ENCODE measurements around the gene HLX. TPM values are rescaled to one million over a fixed set of nuclear protein-coding genes. Genes with fewer than 3 reads are reported as not detected.
A peak's percentile ranks its signal among the peaks of the same experiment; 100 is the strongest.

The HLX gene
- total RNA-seq, 4 donors from 2014 or later, result 26.4 to 46.7 (median 34.5) TPM

DNA sequence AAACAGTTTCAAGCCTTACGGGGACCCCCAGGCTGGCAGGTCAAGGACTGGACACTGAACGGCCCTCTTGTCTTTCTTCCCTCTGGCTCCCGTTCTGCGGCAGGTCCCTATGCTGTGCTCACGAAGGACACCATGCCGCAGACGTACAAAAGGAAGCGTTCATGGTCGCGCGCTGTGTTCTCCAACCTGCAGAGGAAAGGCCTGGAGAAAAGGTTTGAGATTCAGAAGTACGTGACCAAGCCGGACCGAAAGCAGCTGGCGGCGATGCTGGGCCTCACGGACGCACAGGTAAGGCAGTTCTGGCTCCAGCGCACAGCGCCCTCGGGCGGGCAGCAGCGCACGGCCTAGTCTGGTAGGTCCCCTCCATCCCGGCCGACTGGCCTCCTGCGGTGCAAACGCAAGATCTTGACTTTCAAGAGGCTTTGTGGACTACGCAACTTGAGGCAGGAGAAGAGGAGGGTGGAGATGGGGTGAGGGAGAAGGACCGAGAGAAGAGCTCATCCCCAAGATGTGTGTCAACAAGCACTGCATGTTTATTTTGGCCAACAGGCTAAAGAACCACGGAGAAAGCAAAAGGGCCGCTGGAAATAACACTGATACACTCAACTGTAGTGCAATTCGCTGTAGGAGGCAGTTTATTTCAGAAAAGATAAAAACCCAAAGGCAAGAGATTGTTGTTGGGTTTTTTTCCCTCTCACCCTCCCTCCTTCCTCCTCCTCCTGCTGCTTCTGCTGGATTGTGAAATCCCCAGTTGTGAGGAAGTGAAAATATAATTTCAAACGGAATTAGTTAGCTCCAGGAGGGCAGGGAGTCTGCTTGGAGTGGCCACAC lies 3.0 kb downstream of the HLX start:
- DNase-seq (ENCODE audit: low spot score) (no peak), ATAC-seq (ENCODE audit: low FRiP score) (peak; percentile 28)
- TF ChIP-seq, protein P1, sequence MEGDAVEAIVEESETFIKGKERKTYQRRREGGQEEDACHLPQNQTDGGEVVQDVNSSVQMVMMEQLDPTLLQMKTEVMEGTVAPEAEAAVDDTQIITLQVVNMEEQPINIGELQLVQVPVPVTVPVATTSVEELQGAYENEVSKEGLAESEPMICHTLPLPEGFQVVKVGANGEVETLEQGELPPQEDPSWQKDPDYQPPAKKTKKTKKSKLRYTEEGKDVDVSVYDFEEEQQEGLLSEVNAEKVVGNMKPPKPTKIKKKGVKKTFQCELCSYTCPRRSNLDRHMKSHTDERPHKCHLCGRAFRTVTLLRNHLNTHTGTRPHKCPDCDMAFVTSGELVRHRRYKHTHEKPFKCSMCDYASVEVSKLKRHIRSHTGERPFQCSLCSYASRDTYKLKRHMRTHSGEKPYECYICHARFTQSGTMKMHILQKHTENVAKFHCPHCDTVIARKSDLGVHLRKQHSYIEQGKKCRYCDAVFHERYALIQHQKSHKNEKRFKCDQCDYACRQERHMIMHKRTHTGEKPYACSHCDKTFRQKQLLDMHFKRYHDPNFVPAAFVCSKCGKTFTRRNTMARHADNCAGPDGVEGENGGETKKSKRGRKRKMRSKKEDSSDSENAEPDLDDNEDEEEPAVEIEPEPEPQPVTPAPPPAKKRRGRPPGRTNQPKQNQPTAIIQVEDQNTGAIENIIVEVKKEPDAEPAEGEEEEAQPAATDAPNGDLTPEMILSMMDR (IDR thresholded peaks at IDR 0.05), result no peak

DNA sequence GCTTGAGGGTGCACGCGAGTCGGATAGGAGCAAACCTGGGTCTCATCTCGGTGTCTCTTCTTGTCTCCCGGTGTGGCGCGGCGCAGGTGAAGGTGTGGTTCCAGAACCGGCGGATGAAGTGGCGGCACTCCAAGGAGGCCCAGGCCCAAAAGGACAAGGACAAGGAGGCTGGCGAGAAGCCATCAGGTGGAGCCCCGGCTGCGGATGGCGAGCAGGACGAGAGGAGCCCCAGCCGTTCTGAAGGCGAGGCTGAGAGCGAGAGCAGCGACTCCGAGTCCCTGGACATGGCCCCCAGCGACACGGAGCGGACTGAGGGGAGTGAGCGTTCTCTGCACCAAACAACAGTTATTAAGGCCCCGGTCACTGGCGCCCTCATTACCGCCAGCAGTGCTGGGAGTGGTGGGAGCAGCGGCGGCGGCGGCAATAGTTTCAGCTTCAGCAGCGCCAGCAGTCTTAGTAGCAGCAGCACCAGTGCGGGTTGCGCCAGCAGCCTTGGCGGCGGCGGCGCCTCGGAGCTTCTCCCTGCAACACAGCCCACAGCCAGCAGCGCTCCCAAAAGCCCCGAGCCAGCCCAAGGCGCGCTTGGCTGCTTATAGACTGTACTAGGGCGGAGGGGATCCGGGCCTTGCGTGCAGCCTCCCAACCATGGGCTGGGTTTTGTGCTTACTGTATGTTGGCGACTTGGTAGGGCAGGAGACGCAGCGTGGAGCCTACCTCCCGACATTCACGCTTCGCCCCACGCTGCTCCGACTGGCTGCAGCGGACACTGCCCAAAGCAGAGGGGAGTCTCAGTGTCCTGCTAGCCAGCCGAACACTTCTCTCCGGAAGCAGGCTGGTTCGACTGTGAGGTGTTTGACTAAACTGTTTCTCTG lies 5.1 kb downstream of the HLX start:
- no peak for DNase-seq (ENCODE audit: low spot score)
- TF ChIP-seq, protein P1 (IDR thresholded peaks at IDR 0.05), result no peak
- ATAC-seq (ENCODE audit: low FRiP score), result no peak

DNA sequence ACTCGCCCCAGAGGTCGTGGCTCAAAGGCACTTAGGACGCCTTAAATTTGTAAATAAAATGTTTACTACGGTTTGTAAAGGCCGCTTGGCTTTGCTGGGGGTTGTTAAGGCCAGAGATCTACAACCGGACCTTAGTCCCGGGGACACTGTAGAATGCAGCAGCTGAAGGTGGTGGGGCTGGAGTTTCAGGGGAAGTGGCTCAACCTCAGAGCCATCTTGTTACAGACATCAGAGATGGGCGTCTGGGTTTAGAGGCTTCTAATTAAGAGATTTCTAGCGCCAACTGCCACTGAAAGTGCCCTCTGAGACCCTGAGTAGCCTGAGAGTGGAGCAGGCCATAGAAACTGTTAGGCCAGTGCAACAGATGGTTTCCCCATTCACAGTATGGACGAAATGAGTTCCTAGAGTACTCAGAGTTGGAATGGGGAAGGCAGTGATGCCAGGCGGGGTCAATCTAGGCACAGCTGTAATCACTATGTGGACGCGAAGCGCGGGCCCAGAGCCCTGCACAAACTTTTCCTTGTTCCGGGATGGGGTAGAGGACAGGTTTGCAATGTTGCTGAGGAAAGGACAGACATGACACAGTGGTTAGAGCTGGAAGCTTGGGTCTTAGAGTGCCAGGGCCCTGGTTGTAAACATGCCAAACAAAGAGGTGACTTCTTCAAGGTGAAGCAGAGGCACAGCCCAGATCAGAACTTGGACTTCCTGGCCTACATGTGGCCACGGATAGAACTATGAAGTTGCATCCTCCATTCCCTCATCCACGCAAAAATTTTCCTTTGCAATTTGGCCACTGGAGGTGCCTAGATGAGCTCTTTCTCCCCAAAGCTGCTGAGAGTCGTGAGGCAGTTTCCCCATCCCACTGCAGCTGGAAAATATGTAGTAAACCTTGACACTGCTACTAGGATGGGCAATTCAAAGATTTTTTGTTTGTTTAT lies 6.0 kb downstream of the HLX start:
- ATAC-seq (ENCODE audit: low FRiP score), result no peak
- no peak for DNase-seq (ENCODE audit: low spot score)
- TF ChIP-seq, protein P1 (IDR thresholded peaks at IDR 0.05), result no peak

DNA sequence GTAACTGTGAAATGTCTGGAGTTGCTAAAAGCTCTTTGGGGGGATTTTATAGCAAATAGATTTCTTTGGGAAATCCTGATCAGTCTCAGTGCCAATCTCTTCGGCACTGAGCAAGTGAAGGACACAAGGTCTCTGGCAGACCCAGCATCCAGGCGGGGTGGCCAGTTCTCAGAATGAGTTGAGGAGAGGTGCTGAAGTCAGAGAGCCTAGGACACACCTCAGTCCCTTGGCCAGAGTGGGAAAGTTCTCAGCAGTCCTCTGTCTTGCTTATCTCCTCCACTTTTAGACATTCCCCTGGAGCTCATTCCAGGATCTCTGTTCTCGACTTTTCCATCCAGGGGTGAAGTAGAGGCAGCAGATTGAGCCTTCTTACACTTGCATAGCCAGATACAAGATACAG lies 6.7 kb downstream of the HLX start:
- no peak for DNase-seq (ENCODE audit: low spot score)
- TF ChIP-seq, protein P1 (IDR thresholded peaks at IDR 0.05), result no peak
- no peak for ATAC-seq (ENCODE audit: low FRiP score)

DNA sequence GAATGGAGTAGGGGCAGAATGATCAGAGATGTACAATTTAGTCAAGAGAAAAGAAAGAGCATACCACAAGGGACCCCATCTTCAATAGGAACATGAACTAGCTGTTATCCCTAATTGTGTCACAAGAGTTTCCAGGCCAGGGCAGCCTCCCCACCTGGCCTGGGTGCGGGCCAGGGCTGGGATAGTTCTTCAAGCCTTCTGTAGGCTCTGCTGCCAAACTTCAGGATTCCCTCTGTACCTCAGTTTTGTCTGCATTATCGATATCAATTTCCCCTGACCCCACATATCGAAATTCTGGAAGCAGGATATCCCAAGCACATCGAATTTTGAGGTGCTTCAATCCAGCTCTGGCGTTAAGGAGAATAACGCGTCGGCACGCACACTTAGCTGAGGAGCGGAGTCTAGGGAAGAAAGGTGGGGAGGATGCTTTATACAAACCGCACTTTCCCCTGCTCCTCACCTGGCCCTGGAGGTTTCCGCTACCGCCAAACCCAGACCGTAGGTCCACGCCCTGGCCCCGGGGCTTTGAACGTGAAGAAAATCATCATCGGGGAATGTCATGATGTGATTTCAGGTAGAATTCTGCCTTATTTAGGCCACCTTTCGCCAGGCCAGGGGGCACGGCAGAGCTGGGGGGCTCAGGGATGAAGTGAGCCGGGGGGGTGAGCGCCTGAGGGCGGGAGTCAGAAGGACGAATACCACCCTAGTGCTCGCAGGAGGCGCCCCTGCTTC lies 7.4 kb downstream of the HLX start:
- ATAC-seq (ENCODE audit: low FRiP score), result no peak

More for the DNA sequence above, 7.4 kb downstream of the HLX start:
- no peak for DNase-seq (ENCODE audit: low spot score)
- TF ChIP-seq, protein P1 (IDR thresholded peaks at IDR 0.05), result no peak

Data from omental fat pad (tissue), 4 donors.